Measurements from ENCODE around the gene PCDH10. TPM values are rescaled to one million over a fixed set of nuclear protein-coding genes. Genes with fewer than 3 reads are reported as not detected.

Gene PCDH10
- total and polyA plus RNA-seq, 9 of the 15 experiments (the other 6 are each of a cell fraction or from before 2014, with no cell fraction given) = 0.04 to 1.4 (median 0.29) TPM

GRCh38 chr4:133188433-133189146, 39.5 kb downstream of the PCDH10 start:
- WGBS (ENCODE audit: insufficient coverage, low coverage, missing lambda C conversion rate) = 3% methylated on average over 6 of the region's 8 CpGs
- ChIA-PET POLR2A (no interaction called here), CTCF (ENCODE audit: low intra/inter-chr PET ratio) (no interaction called here)
- BruUV-seq (replicated peaks) = no TSS peak
- Histone ChIP-seq H3K27me3 (ENCODE audit: control insufficient read depth in 2 of 2, insufficient read depth in 2 of 2, low read length in 2 of 2) (no peaks in the 10 kb centered on the region), H3K9me3 (replicated peaks; ENCODE audit: control insufficient read depth, insufficient read depth, low read depth, low read length) (no peaks in the 10 kb centered on the region), H3K9me1 (ENCODE audit: control insufficient read depth, insufficient read depth, low read length) (no peaks in the 10 kb centered on the region), H3K4me3 (no peak overlapping the region), H4K20me1 (replicated peaks; ENCODE audit: control insufficient read depth, insufficient read depth, low read length) (no peaks in the 10 kb centered on the region), H3K36me3 (ENCODE audit: control insufficient read depth, insufficient read depth, low read length) (no peaks in the 10 kb centered on the region), H3K27ac (ENCODE audit: extremely low read depth, low read depth, low read length) (no peak overlapping the region), H2AFZ (ENCODE audit: low read depth, low read length) (no peak overlapping the region), H3K4me2 (ENCODE audit: insufficient read depth, low read length) (no peak overlapping the region), H3K79me2 (ENCODE audit: control insufficient read depth, insufficient read depth, low read length) (no peaks in the 10 kb centered on the region), H3K9ac (ENCODE audit: insufficient read depth in 1 of 2, low read depth in 2 of 2, low read length in 2 of 2) (no peak overlapping the region), H3K4me1 (replicated peaks in 1 of 2; ENCODE audit: control insufficient read depth in 2 of 2, insufficient read depth in 2 of 2, low read length in 2 of 2) (no peaks in the 10 kb centered on the region)
- in situ Hi-C loops (cut with MboI) (no loop called here), intact Hi-C loops (cut with micrococcal nuclease) (no loop called here)
- peak in 1 of 4 experiments; percentile 8 for DNase-seq (ENCODE audit: extremely low read depth in 1 of 4, low spot score in 3 of 4)
- no peak for FAIRE-seq
- no peak for ATAC-seq
- TF ChIP-seq MXI1 (IDR thresholded peaks at IDR 0.05; ENCODE audit: low read depth, low read length) (no peak), PBX2 (CRISPR knock-in tag; IDR thresholded peaks at IDR 0.05; ENCODE audit: low read depth) (no peak), PBX2 (tag; conservative IDR thresholded peaks at IDR 0.05; ENCODE audit: low read depth) (peak; percentile 75), ZBTB26 (CRISPR knock-in tag; IDR thresholded peaks at IDR 0.05) (no peak), MEIS2 (IDR thresholded peaks at IDR 0.05; ENCODE audit: partially characterized antibody) (peak; percentile 11), TBP (optimal IDR thresholded peaks at IDR 0.05; ENCODE audit: low read depth, low read length) (no peak), POLR2AphosphoS5 (IDR thresholded peaks at IDR 0.05; ENCODE audit: control insufficient read depth, insufficient read depth, low read depth, low read length) (no peak), HES1 (IDR thresholded peaks at IDR 0.05; ENCODE audit: low read depth) (no peak), NFRKB (IDR thresholded peaks at IDR 0.05; ENCODE audit: low read depth) (no peak), ARNT (IDR thresholded peaks at IDR 0.05) (no peak), ZNF717 (CRISPR knock-in tag; IDR thresholded peaks at IDR 0.05) (no peak)
- TF ChIP-seq, protein P1, sequence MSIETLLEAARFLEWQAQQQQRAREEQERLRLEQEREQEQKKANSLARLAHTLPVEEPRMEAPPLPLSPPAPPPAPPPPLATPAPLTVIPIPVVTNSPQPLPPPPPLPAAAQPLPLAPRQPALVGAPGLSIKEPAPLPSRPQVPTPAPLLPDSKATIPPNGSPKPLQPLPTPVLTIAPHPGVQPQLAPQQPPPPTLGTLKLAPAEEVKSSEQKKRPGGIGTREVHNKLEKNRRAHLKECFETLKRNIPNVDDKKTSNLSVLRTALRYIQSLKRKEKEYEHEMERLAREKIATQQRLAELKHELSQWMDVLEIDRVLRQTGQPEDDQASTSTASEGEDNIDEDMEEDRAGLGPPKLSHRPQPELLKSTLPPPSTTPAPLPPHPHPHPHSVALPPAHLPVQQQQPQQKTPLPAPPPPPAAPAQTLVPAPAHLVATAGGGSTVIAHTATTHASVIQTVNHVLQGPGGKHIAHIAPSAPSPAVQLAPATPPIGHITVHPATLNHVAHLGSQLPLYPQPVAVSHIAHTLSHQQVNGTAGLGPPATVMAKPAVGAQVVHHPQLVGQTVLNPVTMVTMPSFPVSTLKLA (conservative IDR thresholded peaks at IDR 0.05) = no peak

Data from K562 (cell line).